GM12878 (cell line): ENCODE data around the gene CPEB3. TPM values are rescaled to one million over a fixed set of nuclear protein-coding genes. Genes with fewer than 3 reads are reported as not detected.

Experiments
- ATAC-seq: fragments of 200-7000 bp; cut with Tn5 transposase; 3 replicates; pipeline ENCODE4 v1.9.1; 2020; ENCODE audit warnings: mild to moderate bottlenecking, moderate library complexity
- BruUV-seq: library from RNA; stranded (reverse); fragments of 400-500 nt; replicated peaks from 2 replicates; lab custom pipeline; 2021; lab: Mats Ljungman, UMichigan
- CTCF ChIA-PET: fragments of 300-600 bp; sonication (Branson Sonifier 250); formaldehyde crosslinking; extraction: SDS; loops from one replicate; lab custom pipeline; 2021; ENCODE audit warnings: inconsistent platforms; lab: Yijun Ruan, JAX
- POLR2A ChIA-PET: fragments of 350-600 bp; formaldehyde crosslinking; extraction: SDS; loops from one replicate; lab custom pipeline; 2021; ENCODE audit warnings: inconsistent platforms; lab: Charles Lee
- RAD21 ChIA-PET: fragments of 300-600 bp; sonication (Branson Sonifier 250); formaldehyde crosslinking; loops from one replicate; lab custom pipeline; 2023; ENCODE audit warnings: antibody characterized with exemption; ENCODE audit not compliant: unreplicated experiment; lab: Charles Lee
- SMC1A ChIA-PET: fragments of 300-600 bp; sonication (Branson Sonifier 250); formaldehyde crosslinking; loops from one replicate; lab custom pipeline; 2023; ENCODE audit not compliant: unreplicated experiment, uncharacterized antibody; lab: Charles Lee
- DNase-seq: peaks from one replicate; pipeline ENCODE4 v3.0.0-alpha.2; 2011; ENCODE audit warnings: low read depth, low spot score
- FAIRE-seq: peaks from 3 replicates; lab custom pipeline; 2011; peaks lifted over from hg19 to GRCh38; lab: Jason Lieb, UNC
- H2AFZ ChIP-seq: 2 replicates; pipeline ENCODE4 v1.6.0; 2011; ENCODE audit warnings: low read depth, low read length, control low read depth; ENCODE audit not compliant: control insufficient read depth
- H3K27ac ChIP-seq: 2 replicates; pipeline ENCODE4 v1.5.1; 2011; ENCODE audit warnings: control low read depth; ENCODE audit not compliant: control insufficient read depth, insufficient read depth
- H3K27me3 ChIP-seq, 2 experiments: replicated peaks in 1 of 2; 2 replicates each; pipeline versions ENCODE4 v1.6.0 to v1.6.1; 2011; ENCODE audit warnings: low read length in 1 of 2; ENCODE audit not compliant: control insufficient read depth in 2 of 2, insufficient read depth in 2 of 2
- H3K36me3 ChIP-seq, 2 experiments: 2 replicates each; pipeline ENCODE4 v1.5.1; 2011; ENCODE audit warnings: low read length in 1 of 2; ENCODE audit not compliant: control insufficient read depth in 2 of 2, insufficient read depth in 2 of 2
- H3K4me1 ChIP-seq: 2 replicates; pipeline ENCODE4 v1.6.1; 2011; ENCODE audit warnings: mild to moderate bottlenecking, low read length, moderate library complexity, mixed read lengths; ENCODE audit not compliant: control insufficient read depth, insufficient read depth
- H3K4me2 ChIP-seq: 2 replicates; pipeline ENCODE4 v1.6.0; 2011; ENCODE audit warnings: control low read depth; ENCODE audit not compliant: control insufficient read depth, insufficient read depth
- H3K4me3 ChIP-seq: fragments of 200-600 bp; sonication (generic); 2 replicates; pipeline ENCODE4 v1.5.1; 2016
- H3K79me2 ChIP-seq: 2 replicates; pipeline ENCODE4 v1.6.0; 2011; ENCODE audit warnings: low read length; ENCODE audit not compliant: control insufficient read depth, insufficient read depth
- H3K9ac ChIP-seq: 2 replicates; pipeline ENCODE4 v1.8.0; 2011; ENCODE audit warnings: low read length, control low read depth, mixed read lengths; ENCODE audit not compliant: control insufficient read depth, insufficient read depth
- H3K9me3 ChIP-seq: replicated peaks from 3 replicates; pipeline ENCODE4 v1.5.1; 2011; ENCODE audit warnings: mild to moderate bottlenecking, low read length; ENCODE audit not compliant: control insufficient read depth, insufficient read depth
- H4K20me1 ChIP-seq: 2 replicates; pipeline ENCODE4 v1.6.0; 2011; ENCODE audit not compliant: control insufficient read depth, insufficient read depth
- EZH2 ChIP-seq: IDR thresholded peaks from 2 replicates; pipeline ENCODE4 v1.6.1; 2012; ENCODE audit warnings: low read depth, mild to moderate bottlenecking, control low read depth, inconsistent platforms, low read length, borderline replicate concordance; ENCODE audit not compliant: control insufficient read depth
- LARP7 ChIP-seq: fragments of 450-650 bp; IDR thresholded peaks from 2 replicates; pipeline ENCODE4 v1.6.1; 2017; ENCODE audit warnings: mild to moderate bottlenecking
- MTA2 ChIP-seq: fragments of 450-650 bp; IDR thresholded peaks from 2 replicates; pipeline ENCODE4 v1.6.1; 2016; ENCODE audit warnings: low read depth, mild to moderate bottlenecking, moderate library complexity
- NFYA ChIP-seq: IDR thresholded peaks from 2 replicates; pipeline ENCODE4 v1.6.1; 2011; ENCODE audit warnings: low read depth, mild to moderate bottlenecking, low read length, improper control_type of control experiment, borderline replicate concordance
- NR2C1 ChIP-seq: fragments of 450-650 bp; IDR thresholded peaks from 2 replicates; pipeline ENCODE4 v1.6.1; 2017; ENCODE audit warnings: antibody characterized with exemption, mild to moderate bottlenecking, moderate library complexity
- SRF ChIP-seq, 2 experiments: IDR thresholded peaks; 2 replicates each; pipeline ENCODE4 v1.6.1; 2011; ENCODE audit warnings: low read depth in 2 of 2, low read length in 2 of 2, mild to moderate bottlenecking in 1 of 2, moderate library complexity in 1 of 2
- STAT1 ChIP-seq: fragments of 450-650 bp; conservative IDR thresholded peaks from 2 replicates; pipeline ENCODE4 v1.6.1; 2014; ENCODE audit warnings: antibody characterized with exemption, mild to moderate bottlenecking
- ZNF592 ChIP-seq: fragments of 450-650 bp; IDR thresholded peaks from 2 replicates; pipeline ENCODE4 v1.6.1; 2017; ENCODE audit warnings: mild to moderate bottlenecking, moderate library complexity
- WGBS: methylation state at CpG from one replicate; pipeline ENCODE4 v1.1.6; 2016; ENCODE audit warnings: low lambda C conversion rate; ENCODE audit not compliant: insufficient replicate concordance, insufficient coverage; ENCODE audit errors: missing lambda C conversion rate; 5-methylcytosine and 5-hydroxymethylcytosine counted together
- in situ Hi-C: fragments of 300-500 bp; cut with MboI; formaldehyde crosslinking; loops from 9 replicates; pipeline ENCODE4 v1.14.3; 2018; ENCODE audit warnings: mixed read lengths
- intact Hi-C: fragments of 100-400 bp; cut with micrococcal nuclease; formaldehyde crosslinking; loops from one replicate; pipeline ENCODE4 v1.14.2; 2022; ENCODE audit not compliant: unreplicated experiment
- polyA plus RNA-seq, 11 experiments: library from polyadenylated mRNA; depleted of rRNA in 4 of 11; unstranded in 6 of 11; stranded (reverse) in 5 of 11; fragments of >200 nt; fragmentation: Nextera tagmentation in 4 of 11; fragmentation: Illumina TruSeq in 1 of 11; extraction: Ambion mirVana in 4 of 11; extraction: Trizol in 1 of 11; gene quantifications; 1 replicate in 1 of 11; 2 replicates in 10 of 11; pipeline versions ENCODE4 v1.2.1 to v1.2.3, GENCODE V29; 2011 to 2016; ENCODE audit warnings: inconsistent platforms in 2 of 11, missing spikeins in 2 of 11, low read depth in 1 of 11
- total RNA-seq, 4 experiments: library from RNA; depleted of rRNA in 3 of 4; stranded (reverse); fragments of >200 nt in 3 of 4; fragmentation: Illumina TruSeq in 1 of 4; extraction: Trizol in 1 of 4; gene quantifications; 2 replicates each; pipeline versions ENCODE4 v1.2.1 to v1.2.3, GENCODE V29; 2013 to 2021
- TF ChIP-seq, protein P1 (sequence below): fragments of 450-650 bp; IDR thresholded peaks from 2 replicates; pipeline ENCODE4 v1.6.1; 2017; ENCODE audit warnings: mild to moderate bottlenecking, low read depth, inconsistent platforms; ENCODE audit not compliant: poor library complexity, severe bottlenecking
- TF ChIP-seq, protein P2 (sequence below): IDR thresholded peaks from 2 replicates; pipeline ENCODE4 v1.6.1; 2012; ENCODE audit warnings: low read length, inconsistent platforms
- TF ChIP-seq, protein P3 (sequence below): fragments of 150-350 bp; IDR thresholded peaks from 2 replicates; pipeline ENCODE4 v1.6.1; 2016; ENCODE audit warnings: low read depth, low read length

The CPEB3 gene
- total and polyA plus RNA-seq, 10 of the 15 experiments (the other 5 are each of a cell fraction or from before 2014, with no cell fraction given) = 0.50 to 2.3 (median 1.2) TPM

DNA sequence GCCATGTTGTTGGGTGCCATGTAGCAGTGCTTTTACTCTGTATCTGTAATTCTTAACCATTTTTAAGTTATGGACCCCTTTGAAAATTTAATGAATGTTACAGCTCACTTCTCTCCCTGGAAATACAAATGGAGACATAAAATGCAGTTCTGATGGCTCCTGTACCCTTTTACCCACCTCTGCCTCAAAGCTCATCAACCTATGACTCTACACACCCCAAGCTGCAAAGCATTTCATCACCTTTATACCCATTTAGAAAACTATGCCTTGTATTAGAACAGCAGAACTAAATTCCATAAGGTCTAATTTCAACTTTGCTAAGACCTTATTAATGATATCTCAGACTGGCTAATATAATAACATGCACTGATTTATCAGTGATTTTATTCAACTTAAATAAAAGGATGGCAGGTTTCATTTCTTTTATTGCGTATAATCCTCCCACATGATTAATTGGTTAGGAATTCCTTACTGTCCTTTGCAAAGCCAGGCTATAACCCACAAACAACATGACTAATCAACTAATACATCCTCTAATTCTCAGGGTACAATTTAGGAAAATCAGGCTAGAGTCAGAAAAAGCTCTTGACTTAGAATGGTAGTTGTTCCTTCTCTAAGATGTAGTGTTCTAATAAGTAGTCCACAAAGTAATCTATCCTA lies 68.1 kb downstream of the CPEB3 start:
- no peaks in the 10 kb centered on the region; the same call in 1 of the 2 replicates for H3K4me1 ChIP-seq
- no peaks in the 10 kb centered on the region for H3K9me3 ChIP-seq
- no peak overlapping the region for H3K27ac ChIP-seq
- intact Hi-C loops = no loop called here
- ChIA-PET POLR2A (interaction anchor here (0.6 kb wide), 3 partner anchors 27 to 74 kb away, joined by 3 to 6 read pairs (median 6); no protein-coding TSS in a partner anchor), CTCF (interaction anchor here (0.6 to 1.0 kb wide), 3 partner anchors 12 to 132 kb away, joined by 3 to 5 read pairs (median 3); no protein-coding TSS in a partner anchor), RAD21 (interaction anchor here (2.1 kb wide), 1 partner anchor 11 kb away, joined by 5 read pairs; no protein-coding TSS in a partner anchor), SMC1A (interaction anchor here (1.0 to 1.2 kb wide), 6 partner anchors 11 to 134 kb away, joined by 3 to 5 read pairs (median 3); no protein-coding TSS in a partner anchor)
- no peak for ATAC-seq
- 95% methylated on average over 1 of the region's 1 CpG for WGBS
- no peak for FAIRE-seq
- no peaks in the 10 kb centered on the region for H4K20me1 ChIP-seq
- no peaks in the 10 kb centered on the region for H3K36me3 ChIP-seq
- TSS peak; percentile 34 for BruUV-seq
- in situ Hi-C loops = no loop called here
- no peak overlapping the region for H3K4me3 ChIP-seq
- H3K4me2 ChIP-seq = no peak overlapping the region
- no peak overlapping the region for H3K9ac ChIP-seq
- no peak overlapping the region for H2AFZ ChIP-seq
- no peaks in the 10 kb centered on the region for H3K79me2 ChIP-seq
- no peak for DNase-seq
- no peaks in the 10 kb centered on the region for H3K27me3 ChIP-seq
- no peak for TF ChIP-seq NFYA
- no peak for TF ChIP-seq STAT1
- TF ChIP-seq, protein P1, sequence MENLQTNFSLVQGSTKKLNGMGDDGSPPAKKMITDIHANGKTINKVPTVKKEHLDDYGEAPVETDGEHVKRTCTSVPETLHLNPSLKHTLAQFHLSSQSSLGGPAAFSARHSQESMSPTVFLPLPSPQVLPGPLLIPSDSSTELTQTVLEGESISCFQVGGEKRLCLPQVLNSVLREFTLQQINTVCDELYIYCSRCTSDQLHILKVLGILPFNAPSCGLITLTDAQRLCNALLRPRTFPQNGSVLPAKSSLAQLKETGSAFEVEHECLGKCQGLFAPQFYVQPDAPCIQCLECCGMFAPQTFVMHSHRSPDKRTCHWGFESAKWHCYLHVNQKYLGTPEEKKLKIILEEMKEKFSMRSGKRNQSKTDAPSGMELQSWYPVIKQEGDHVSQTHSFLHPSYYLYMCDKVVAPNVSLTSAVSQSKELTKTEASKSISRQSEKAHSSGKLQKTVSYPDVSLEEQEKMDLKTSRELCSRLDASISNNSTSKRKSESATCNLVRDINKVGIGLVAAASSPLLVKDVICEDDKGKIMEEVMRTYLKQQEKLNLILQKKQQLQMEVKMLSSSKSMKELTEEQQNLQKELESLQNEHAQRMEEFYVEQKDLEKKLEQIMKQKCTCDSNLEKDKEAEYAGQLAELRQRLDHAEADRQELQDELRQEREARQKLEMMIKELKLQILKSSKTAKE = no peak
- TF ChIP-seq, protein P2, sequence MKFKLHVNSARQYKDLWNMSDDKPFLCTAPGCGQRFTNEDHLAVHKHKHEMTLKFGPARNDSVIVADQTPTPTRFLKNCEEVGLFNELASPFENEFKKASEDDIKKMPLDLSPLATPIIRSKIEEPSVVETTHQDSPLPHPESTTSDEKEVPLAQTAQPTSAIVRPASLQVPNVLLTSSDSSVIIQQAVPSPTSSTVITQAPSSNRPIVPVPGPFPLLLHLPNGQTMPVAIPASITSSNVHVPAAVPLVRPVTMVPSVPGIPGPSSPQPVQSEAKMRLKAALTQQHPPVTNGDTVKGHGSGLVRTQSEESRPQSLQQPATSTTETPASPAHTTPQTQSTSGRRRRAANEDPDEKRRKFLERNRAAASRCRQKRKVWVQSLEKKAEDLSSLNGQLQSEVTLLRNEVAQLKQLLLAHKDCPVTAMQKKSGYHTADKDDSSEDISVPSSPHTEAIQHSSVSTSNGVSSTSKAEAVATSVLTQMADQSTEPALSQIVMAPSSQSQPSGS = no peak
- no peak for TF ChIP-seq ZNF592
- no peak for TF ChIP-seq LARP7
- TF ChIP-seq MTA2 = no peak
- TF ChIP-seq SRF (IDR thresholded peaks at IDR 0.05; ENCODE audit: low read depth in 2 of 2, low read length in 2 of 2) = no peak
- no peak for TF ChIP-seq NR2C1
- TF ChIP-seq EZH2 = no peak
- TF ChIP-seq, protein P3, sequence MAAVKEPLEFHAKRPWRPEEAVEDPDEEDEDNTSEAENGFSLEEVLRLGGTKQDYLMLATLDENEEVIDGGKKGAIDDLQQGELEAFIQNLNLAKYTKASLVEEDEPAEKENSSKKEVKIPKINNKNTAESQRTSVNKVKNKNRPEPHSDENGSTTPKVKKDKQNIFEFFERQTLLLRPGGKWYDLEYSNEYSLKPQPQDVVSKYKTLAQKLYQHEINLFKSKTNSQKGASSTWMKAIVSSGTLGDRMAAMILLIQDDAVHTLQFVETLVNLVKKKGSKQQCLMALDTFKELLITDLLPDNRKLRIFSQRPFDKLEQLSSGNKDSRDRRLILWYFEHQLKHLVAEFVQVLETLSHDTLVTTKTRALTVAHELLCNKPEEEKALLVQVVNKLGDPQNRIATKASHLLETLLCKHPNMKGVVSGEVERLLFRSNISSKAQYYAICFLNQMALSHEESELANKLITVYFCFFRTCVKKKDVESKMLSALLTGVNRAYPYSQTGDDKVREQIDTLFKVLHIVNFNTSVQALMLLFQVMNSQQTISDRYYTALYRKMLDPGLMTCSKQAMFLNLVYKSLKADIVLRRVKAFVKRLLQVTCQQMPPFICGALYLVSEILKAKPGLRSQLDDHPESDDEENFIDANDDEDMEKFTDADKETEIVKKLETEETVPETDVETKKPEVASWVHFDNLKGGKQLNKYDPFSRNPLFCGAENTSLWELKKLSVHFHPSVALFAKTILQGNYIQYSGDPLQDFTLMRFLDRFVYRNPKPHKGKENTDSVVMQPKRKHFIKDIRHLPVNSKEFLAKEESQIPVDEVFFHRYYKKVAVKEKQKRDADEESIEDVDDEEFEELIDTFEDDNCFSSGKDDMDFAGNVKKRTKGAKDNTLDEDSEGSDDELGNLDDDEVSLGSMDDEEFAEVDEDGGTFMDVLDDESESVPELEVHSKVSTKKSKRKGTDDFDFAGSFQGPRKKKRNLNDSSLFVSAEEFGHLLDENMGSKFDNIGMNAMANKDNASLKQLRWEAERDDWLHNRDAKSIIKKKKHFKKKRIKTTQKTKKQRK = no peak
